Esophagus squamous epithelium (tissue), 5 donors: ENCODE data around the gene STK35. TPM values are rescaled to one million over a fixed set of nuclear protein-coding genes. Genes with fewer than 3 reads are reported as not detected.
"Not testable (repeated sequence)": the region's sequence is repeated elsewhere in the genome, so short reads cannot be mapped to it uniquely, and the experiment has no call there.

Experiments
- DNase-seq: peaks from one replicate; lab custom pipeline; 2025; lab: John Stamatoyannopoulos, UW
- H3K27ac ChIP-seq, 4 donors: fragments of 200-600 bp; sonication (generic); one replicate each; pipeline ENCODE4 v1.5.1; 2016 to 2019; ENCODE audit warnings: mild to moderate bottlenecking in 1 of 4
- H3K27me3 ChIP-seq, 4 donors: fragments of 200-600 bp; sonication (generic); 1 replicate in 3 of 4; 2 replicates in 1 of 4; pipeline versions ENCODE4 v1.5.1 to v1.6.0; 2017 to 2021; ENCODE audit warnings: antibody characterized with exemption in 1 of 4
- H3K36me3 ChIP-seq, 3 donors: fragments of 200-600 bp; sonication (generic); one replicate each; pipeline ENCODE4 v1.5.1; 2016 to 2019
- H3K4me1 ChIP-seq, 3 donors: fragments of 200-600 bp; sonication (generic); one replicate each; pipeline ENCODE4 v1.5.1; 2017 to 2019
- H3K4me3 ChIP-seq, 4 donors: fragments of 200-600 bp; sonication (generic); 1 replicate in 3 of 4; 2 replicates in 1 of 4; pipeline ENCODE4 v1.5.1; 2016 to 2019; ENCODE audit warnings: mild to moderate bottlenecking in 2 of 4, moderate library complexity in 1 of 4
- H3K9me3 ChIP-seq, 3 donors: fragments of 200-600 bp; sonication (generic); one replicate each; pipeline ENCODE4 v1.5.1; 2016 to 2019
- CTCF ChIP-seq, 6 experiments: fragments of 450-650 bp in 4 of 6; fragments of 200-600 bp in 2 of 6; sonication (generic) in 2 of 6; IDR thresholded peaks; one replicate each; pipeline ENCODE4 v1.5.1; 2016 to 2019; ENCODE audit warnings: antibody characterized with exemption in 6 of 6, mild to moderate bottlenecking in 4 of 6, moderate library complexity in 4 of 6
- POLR2A ChIP-seq, 4 donors: fragments of 450-650 bp; IDR thresholded peaks; one replicate each; pipeline ENCODE4 v1.6.1; 2017; ENCODE audit warnings: antibody characterized with exemption in 4 of 4, mild to moderate bottlenecking in 4 of 4, moderate library complexity in 3 of 4
- WGBS, 2 donors: methylation state at CpG; one replicate each; pipeline ENCODE4 v1.1.5; 2018; 5-methylcytosine and 5-hydroxymethylcytosine counted together
- intact Hi-C: fragments of 100-400 bp; cut with DNase I; formaldehyde crosslinking; loops from one replicate; pipeline ENCODE4 v1.15.0; 2022
- total RNA-seq, 4 donors: library from RNA; depleted of rRNA; stranded (reverse); fragments of >200 nt; gene quantifications; one replicate each; pipeline ENCODE4 v1.1.0, GENCODE V29; 2016
- donor health status: DM: yes; HTN: yes; CAD: no.

Gene STK35
- total RNA-seq, 4 donors from 2014 or later = 20.8 to 31.1 (median 26.1) TPM

- H3K4me3 ChIP-seq = no peak overlapping the region
- H3K36me3 ChIP-seq = no peaks in the 10 kb centered on the region
- H3K4me1 ChIP-seq = no peaks in the 10 kb centered on the region
- WGBS, 2 donors = 57 to 61% methylated on average over 10 to 15 of the region's 17 CpGs
- no peak for DNase-seq
- H3K27ac ChIP-seq = no peak overlapping the region
- no peak for TF ChIP-seq POLR2A (IDR thresholded peaks at IDR 0.05)
- TF ChIP-seq CTCF (IDR thresholded peaks at IDR 0.05) = no peak
- H3K27me3 ChIP-seq = peaks cover 0 to 23% (median 0%) of the 10 kb centered on the region in 4 donors
- intact Hi-C loops = loop anchor here (10.0 kb wide), 2 partner anchors 174 to 414 kb away; no protein-coding TSS in a partner anchor
- no peaks in the 10 kb centered on the region for H3K9me3 ChIP-seq
These were observed 76.9 kb downstream of the STK35 start for GRCh38 chr20:2178318-2179232.

GRCh38 chr20:2179233-2179580 is 77.6 kb downstream of the STK35 start:
- Histone ChIP-seq H3K4me3 (no peak overlapping the region), H3K9me3 (no peaks in the 10 kb centered on the region), H3K4me1 (no peaks in the 10 kb centered on the region), H3K27me3 (peaks cover 0 to 16% (median 0%) of the 10 kb centered on the region in 4 donors), H3K36me3 (no peaks in the 10 kb centered on the region), H3K27ac (no peak overlapping the region)
- no peak for DNase-seq
- WGBS, 2 donors = 81 to 86% methylated on average over 8 to 9 of the region's 11 CpGs
- intact Hi-C loops = loop anchor here (10.0 kb wide), 2 partner anchors 174 to 414 kb away; no protein-coding TSS in a partner anchor
- TF ChIP-seq POLR2A (IDR thresholded peaks at IDR 0.05) (no peak), CTCF (IDR thresholded peaks at IDR 0.05) (no peak)

- 47 to 48% methylated on average over 2 of the region's 2 CpGs for WGBS, 2 donors
- H3K4me1 ChIP-seq = no peaks in the 10 kb centered on the region
- TF ChIP-seq CTCF (IDR thresholded peaks at IDR 0.05) (no peak), POLR2A (IDR thresholded peaks at IDR 0.05) (no peak)
- peaks cover 0 to 13% (median 0%) of the 10 kb centered on the region in 4 donors for H3K27me3 ChIP-seq
- no peak overlapping the region for H3K27ac ChIP-seq
- no peak for DNase-seq
- H3K36me3 ChIP-seq = no peaks in the 10 kb centered on the region
- no peak overlapping the region for H3K4me3 ChIP-seq
- H3K9me3 ChIP-seq = no peaks in the 10 kb centered on the region
- intact Hi-C loops = loop anchor here (10.0 kb wide), 2 partner anchors 175 to 415 kb away; no protein-coding TSS in a partner anchor
These were observed 78.3 kb downstream of the STK35 start for GRCh38 chr20:2179949-2180348.

GRCh38 chr20:2183381-2183780 is 81.8 kb downstream of the STK35 start:
- 52 to 76% methylated on average over 3 of the region's 3 CpGs for WGBS, 2 donors
- TF ChIP-seq POLR2A (IDR thresholded peaks at IDR 0.05) = no peak
- TF ChIP-seq CTCF (IDR thresholded peaks at IDR 0.05) = no peak
- no peak for DNase-seq
- no peaks in the 10 kb centered on the region for H3K4me1 ChIP-seq
- no peak overlapping the region for H3K27ac ChIP-seq
- H3K27me3 ChIP-seq = peaks cover 0 to 3% (median 0%) of the 10 kb centered on the region in 4 donors
- intact Hi-C loops = no loop called here
- H3K9me3 ChIP-seq = peaks cover 0 to 12% (median 0%) of the 10 kb centered on the region in 3 donors
- no peaks in the 10 kb centered on the region for H3K36me3 ChIP-seq
- H3K4me3 ChIP-seq = no peak overlapping the region

GRCh38 chr20:2184933-2185332 is 83.3 kb downstream of the STK35 start:
- WGBS, 2 donors = 82 to 94% methylated on average over 7 of the region's 7 CpGs
- peaks cover 0 to 15% (median 0%) of the 10 kb centered on the region in 4 donors for H3K27me3 ChIP-seq

More at GRCh38 chr20:2184933-2185332, 83.3 kb downstream of the STK35 start:
- intact Hi-C loops, H3K4me1 ChIP-seq, H3K36me3 ChIP-seq, H3K4me3 ChIP-seq, H3K27ac ChIP-seq, DNase-seq: not testable (repeated sequence)
- peaks cover 0 to 12% (median 0%) of the 10 kb centered on the region in 3 donors for H3K9me3 ChIP-seq
